Measurements from ENCODE around the gene TERT. TPM values are rescaled to one million over a fixed set of nuclear protein-coding genes. Genes with fewer than 3 reads are reported as not detected.

Gene TERT
- polyA plus RNA-seq, 2 of the 4 experiments (the other 2 are of a cell fraction), result 1.1 to 4.0 TPM

GRCh38 chr5:1265461-1266455, 29.1 kb downstream of the TERT start:
- POLR2A ChIA-PET, result no interaction called here
- no peak for FAIRE-seq
- 93% methylated on average over 33 of the region's 40 CpGs for WGBS (ENCODE audit: missing lambda C conversion rate)

More at GRCh38 chr5:1265461-1266455, 29.1 kb downstream of the TERT start:
- Histone ChIP-seq H3K27ac (no peak overlapping the region), H3K4me3 (no peak overlapping the region), H3K4me1 (no peaks in the 10 kb centered on the region), H3K9me3 (no peaks in the 10 kb centered on the region), H3K4me2 (no peak overlapping the region)
- DNase-seq (ENCODE audit: low read depth in 1 of 2, low spot score in 1 of 2), result no peak
- TF ChIP-seq RFX5 (IDR thresholded peaks at IDR 0.05), result no peak
- no peak for TF ChIP-seq HOXB13 (CRISPR knock-in tag; IDR thresholded peaks at IDR 0.05; ENCODE audit: low read depth)
- no peak for TF ChIP-seq CBX2 (IDR thresholded peaks at IDR 0.05; ENCODE audit: borderline replicate concordance, low read depth)
- no peak for TF ChIP-seq ZNF302 (CRISPR knock-in tag; IDR thresholded peaks at IDR 0.05)
- TF ChIP-seq BCL3 (IDR thresholded peaks at IDR 0.05), result no peak
- TF ChIP-seq RAD21 (conservative IDR thresholded peaks at IDR 0.05 in 1 of 2, IDR thresholded peaks at IDR 0.05 in 1 of 2), result no peak
- no peak for TF ChIP-seq HEYL (CRISPR knock-in tag; IDR thresholded peaks at IDR 0.05)
- TF ChIP-seq JUNB (IDR thresholded peaks at IDR 0.05), result no peak
- TF ChIP-seq MAFK (IDR thresholded peaks at IDR 0.05; ENCODE audit: partially characterized antibody), result no peak
- no peak for TF ChIP-seq ZFP36 (IDR thresholded peaks at IDR 0.05; ENCODE audit: borderline replicate concordance, partially characterized antibody)
- no peak for TF ChIP-seq FOSL2 (IDR thresholded peaks at IDR 0.05)
- TF ChIP-seq FOSL2 (CRISPR knock-in tag; IDR thresholded peaks at IDR 0.05), result no peak
- no peak for TF ChIP-seq ELK1 (IDR thresholded peaks at IDR 0.05; ENCODE audit: low read depth, low read length)
- TF ChIP-seq SREBF2 (IDR thresholded peaks at IDR 0.05), result no peak
- TF ChIP-seq FOXS1 (CRISPR knock-in tag; IDR thresholded peaks at IDR 0.05), result no peak
- TF ChIP-seq ESRRA (IDR thresholded peaks at IDR 0.05; ENCODE audit: borderline replicate concordance, low read length), result no peak
- no peak for TF ChIP-seq GATA3 (IDR thresholded peaks at IDR 0.05; ENCODE audit: borderline replicate concordance)
- TF ChIP-seq CEBPB (IDR thresholded peaks at IDR 0.05), result no peak
- TF ChIP-seq USF2 (IDR thresholded peaks at IDR 0.05), result no peak
- no peak for TF ChIP-seq REST (IDR thresholded peaks at IDR 0.05)
- no peak for TF ChIP-seq NFE2L2 (conservative IDR thresholded peaks at IDR 0.05; ENCODE audit: low read length)
- no peak for ATAC-seq
- CTCF ChIA-PET, result interaction anchor here (1.2 kb wide), 1 partner anchor 57 kb away, joined by 4 read pairs; no protein-coding TSS in a partner anchor
